Fibroblast of mammary gland (primary cell): ENCODE results near the gene LYRM4.

ENCODE experiments used
- DNase-seq: peaks from one replicate; pipeline ENCODE4 v3.0.0-alpha.2; 2010; ENCODE audit warnings: low read depth
- H3K4me3 ChIP-seq: 2 replicates; pipeline ENCODE4 v1.5.1; 2011; ENCODE audit warnings: low read depth, mild to moderate bottlenecking, low read length, moderate library complexity; ENCODE audit not compliant: control insufficient read depth
- TF ChIP-seq, protein P1 (sequence below): conservative IDR thresholded peaks from 2 replicates; pipeline ENCODE4 v1.5.1; 2011; ENCODE audit warnings: low read depth, low read length, inconsistent platforms; ENCODE audit not compliant: control insufficient read depth, insufficient read depth

Gene LYRM4

DNA sequence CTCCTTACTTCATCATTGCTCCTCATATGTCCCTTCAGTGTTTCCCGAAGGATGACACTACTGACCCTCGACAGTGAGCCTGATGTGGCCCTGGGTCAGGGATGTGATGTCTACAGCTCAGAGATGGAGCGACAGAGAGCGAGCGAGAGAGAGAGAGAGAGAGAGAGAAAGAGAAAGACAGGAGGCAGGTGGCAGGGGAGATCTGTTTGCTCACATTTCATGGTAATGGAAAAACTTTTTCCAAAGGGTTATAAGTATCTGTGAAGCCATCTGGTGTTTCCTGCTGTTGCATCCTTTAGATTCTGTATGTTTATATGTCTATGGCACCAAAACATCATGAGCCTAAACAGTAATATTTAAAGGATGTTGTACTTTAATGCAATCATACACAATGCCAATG lies 98.4 kb downstream of the LYRM4 start:
- no peak for DNase-seq
- TF ChIP-seq, protein P1, sequence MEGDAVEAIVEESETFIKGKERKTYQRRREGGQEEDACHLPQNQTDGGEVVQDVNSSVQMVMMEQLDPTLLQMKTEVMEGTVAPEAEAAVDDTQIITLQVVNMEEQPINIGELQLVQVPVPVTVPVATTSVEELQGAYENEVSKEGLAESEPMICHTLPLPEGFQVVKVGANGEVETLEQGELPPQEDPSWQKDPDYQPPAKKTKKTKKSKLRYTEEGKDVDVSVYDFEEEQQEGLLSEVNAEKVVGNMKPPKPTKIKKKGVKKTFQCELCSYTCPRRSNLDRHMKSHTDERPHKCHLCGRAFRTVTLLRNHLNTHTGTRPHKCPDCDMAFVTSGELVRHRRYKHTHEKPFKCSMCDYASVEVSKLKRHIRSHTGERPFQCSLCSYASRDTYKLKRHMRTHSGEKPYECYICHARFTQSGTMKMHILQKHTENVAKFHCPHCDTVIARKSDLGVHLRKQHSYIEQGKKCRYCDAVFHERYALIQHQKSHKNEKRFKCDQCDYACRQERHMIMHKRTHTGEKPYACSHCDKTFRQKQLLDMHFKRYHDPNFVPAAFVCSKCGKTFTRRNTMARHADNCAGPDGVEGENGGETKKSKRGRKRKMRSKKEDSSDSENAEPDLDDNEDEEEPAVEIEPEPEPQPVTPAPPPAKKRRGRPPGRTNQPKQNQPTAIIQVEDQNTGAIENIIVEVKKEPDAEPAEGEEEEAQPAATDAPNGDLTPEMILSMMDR = no peak
- no peak overlapping the region for H3K4me3 ChIP-seq

DNA sequence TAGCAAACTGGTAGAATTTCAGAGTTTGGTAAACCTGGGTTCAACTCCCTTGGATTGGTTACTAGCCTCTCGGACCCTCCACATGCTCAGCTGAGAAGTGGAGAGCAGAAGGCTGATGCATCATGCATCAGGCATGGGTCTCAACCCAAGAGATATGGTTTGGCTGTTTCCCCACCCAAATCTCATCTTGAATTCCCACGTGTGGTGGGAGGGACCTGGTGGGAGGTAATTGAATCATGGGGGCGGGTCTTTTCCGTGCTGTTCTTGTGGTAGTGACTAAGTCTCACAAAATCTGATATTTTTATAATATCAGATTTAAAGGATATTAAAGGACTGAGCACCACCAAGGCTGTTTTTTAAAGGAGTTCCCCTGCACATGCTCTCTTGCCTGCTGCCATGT lies 100.5 kb downstream of the LYRM4 start:
- TF ChIP-seq, protein P1 = no peak
- H3K4me3 ChIP-seq = no peak overlapping the region
- DNase-seq = peak; percentile 25

DNA sequence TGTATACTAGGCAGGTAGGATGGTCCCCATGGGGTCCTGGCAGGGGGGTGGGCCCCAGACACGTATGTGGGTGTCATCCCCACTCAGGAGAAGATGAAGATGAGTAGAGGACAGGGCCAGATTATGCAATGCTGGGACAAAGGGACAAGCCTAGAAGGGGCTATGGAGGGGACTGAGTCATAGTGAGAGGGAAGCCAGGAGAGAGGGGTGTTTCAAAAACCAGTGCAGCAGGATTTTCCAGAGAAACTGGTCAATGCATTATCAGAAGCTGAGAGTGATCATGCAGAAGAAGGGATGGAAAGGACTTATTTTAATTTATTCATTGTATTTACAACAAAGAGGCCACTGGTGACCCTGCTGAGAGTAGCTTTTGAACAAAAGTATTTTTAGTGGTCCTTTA lies 101.6 kb downstream of the LYRM4 start:
- TF ChIP-seq, protein P1 = no peak
- no peak for DNase-seq

DNA sequence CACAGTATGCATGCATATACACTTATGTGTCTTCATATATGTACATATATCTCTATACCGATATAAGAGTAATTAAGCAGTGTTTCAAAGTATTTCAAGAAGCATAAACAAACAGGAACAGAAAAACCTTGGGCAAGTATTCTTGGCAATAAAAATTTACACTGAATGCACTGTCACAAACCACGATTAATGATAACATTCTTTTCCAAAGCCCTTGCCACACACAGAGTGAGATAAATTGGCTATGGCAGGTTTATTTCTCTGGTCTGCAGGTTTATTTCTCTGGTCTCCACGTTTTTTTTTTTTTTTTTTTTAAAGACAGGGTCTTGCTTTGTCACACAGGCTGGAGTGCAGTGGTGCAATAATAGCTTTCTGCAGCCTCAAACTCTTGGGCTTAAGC lies 102.6 kb downstream of the LYRM4 start:
- DNase-seq = no peak
- TF ChIP-seq, protein P1 = no peak
- H3K4me3 ChIP-seq = no peak overlapping the region

More for the DNA sequence above, 101.6 kb downstream of the LYRM4 start:
- H3K4me3 ChIP-seq = no peak overlapping the region

DNA sequence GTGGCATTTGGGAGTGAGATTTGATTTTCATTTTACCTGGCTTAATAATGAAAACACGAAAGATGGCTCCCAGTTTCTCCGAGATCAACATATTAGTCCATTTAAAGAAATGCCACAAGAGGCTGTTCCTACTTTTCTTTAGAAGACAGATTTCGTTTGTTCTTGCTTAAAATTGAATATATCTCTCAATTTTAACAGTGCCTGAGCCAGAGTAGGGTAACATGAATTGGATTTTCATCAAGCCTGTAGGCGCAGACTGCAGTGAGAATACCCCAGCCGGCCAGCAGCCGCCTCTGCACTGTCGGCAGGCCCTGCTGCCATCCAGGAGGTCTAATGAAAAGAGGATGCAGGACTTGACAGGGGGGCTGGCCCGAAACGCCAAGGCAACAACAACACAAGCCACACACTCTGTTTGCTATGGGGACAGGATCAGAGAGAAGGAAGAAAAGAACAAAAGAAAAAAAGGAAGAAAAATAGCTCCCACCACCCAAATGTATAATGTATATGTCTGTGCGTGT lies 103.1 kb downstream of the LYRM4 start:
- H3K4me3 ChIP-seq = no peak overlapping the region
- no peak for DNase-seq
- TF ChIP-seq, protein P1 = no peak

DNA sequence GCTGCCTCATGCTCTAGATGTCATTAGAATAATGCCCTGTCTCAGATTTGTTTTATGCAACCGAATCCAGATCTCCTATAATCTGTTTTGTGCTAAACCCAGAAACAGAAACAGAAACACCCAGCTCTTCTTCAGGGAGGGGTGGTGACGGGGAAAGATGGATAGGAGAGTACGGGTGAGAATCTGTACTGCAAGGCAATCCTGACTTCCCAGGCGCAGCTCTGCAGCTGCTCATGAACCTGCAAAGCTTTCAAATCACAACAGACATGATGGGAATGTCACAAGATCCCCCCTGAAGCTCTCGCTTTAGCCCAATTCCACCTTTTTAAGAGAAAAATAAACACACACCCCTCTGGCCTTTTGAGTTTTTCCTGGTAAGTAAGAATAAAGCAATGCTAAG lies 104.1 kb downstream of the LYRM4 start:
- DNase-seq = no peak
- TF ChIP-seq, protein P1 = no peak
- H3K4me3 ChIP-seq = no peak overlapping the region

DNA sequence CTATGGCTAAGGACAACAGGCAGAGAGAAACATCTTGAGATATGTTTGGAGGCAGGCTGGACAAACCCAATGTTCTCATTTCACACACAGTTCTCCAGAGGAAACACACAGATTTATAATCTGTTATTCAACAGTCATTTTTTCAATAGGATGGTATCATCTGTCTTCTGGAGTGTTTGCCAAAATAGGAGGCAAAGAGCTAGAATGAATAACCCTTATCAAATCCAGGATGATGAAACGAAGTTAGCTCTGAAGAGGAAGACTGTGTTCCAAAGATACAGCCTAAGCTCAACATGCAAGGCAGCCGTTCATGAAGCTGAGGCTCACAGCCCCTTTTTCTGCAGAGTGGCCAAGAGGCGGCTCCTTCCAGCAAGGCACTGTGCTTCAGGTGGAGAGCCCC lies 104.8 kb downstream of the LYRM4 start:
- TF ChIP-seq, protein P1 = no peak
- no peak for DNase-seq

More for the DNA sequence above, 104.8 kb downstream of the LYRM4 start:
- H3K4me3 ChIP-seq = no peak overlapping the region
